Fibroblast of lung (primary cell): ENCODE data around the gene PRKCA. TPM values are rescaled to one million over a fixed set of nuclear protein-coding genes. Genes with fewer than 3 reads are reported as not detected.

Source experiments
- DNase-seq, 2 donors: peaks; one replicate each; pipeline versions ENCODE4 v3.0.0 to v3.0.0-alpha.2; 2010; ENCODE audit warnings: low read depth in 2 of 2
- H2AFZ ChIP-seq: 2 replicates; pipeline ENCODE4 v1.5.1; 2012; ENCODE audit warnings: low read length, control low read depth, inconsistent platforms
- H3K27ac ChIP-seq: 2 replicates; pipeline ENCODE4 v1.5.1; 2011; ENCODE audit warnings: low read length, control low read depth; ENCODE audit not compliant: insufficient read depth
- H3K27me3 ChIP-seq: 2 replicates; pipeline ENCODE4 v1.5.1; 2011; ENCODE audit warnings: mild to moderate bottlenecking, low read length; ENCODE audit not compliant: control insufficient read depth, insufficient read depth
- H3K36me3 ChIP-seq: 2 replicates; pipeline ENCODE4 v1.5.1; 2011; ENCODE audit warnings: low read length; ENCODE audit not compliant: control insufficient read depth, insufficient read depth
- H3K4me1 ChIP-seq: 2 replicates; pipeline ENCODE4 v1.5.1; 2011; ENCODE audit warnings: low read length; ENCODE audit not compliant: control insufficient read depth, insufficient read depth; ENCODE audit errors: extremely low read depth
- H3K4me2 ChIP-seq: 2 replicates; pipeline ENCODE4 v1.5.1; 2011; ENCODE audit warnings: low read length, control low read depth; ENCODE audit not compliant: insufficient read depth; ENCODE audit errors: extremely low read depth
- H3K4me3 ChIP-seq, 4 experiments: fragments of 200-600 bp in 1 of 4; sonication (generic) in 1 of 4; replicated peaks in 1 of 4; 2 replicates each; pipeline ENCODE4 v1.5.1; 2011 to 2016; ENCODE audit warnings: low read length in 4 of 4, low read depth in 3 of 4, mild to moderate bottlenecking in 3 of 4, control low read depth in 2 of 4, inconsistent platforms in 1 of 4, mixed read lengths in 1 of 4; ENCODE audit not compliant: insufficient read depth in 1 of 4; ENCODE audit errors: control extremely low read depth in 1 of 4
- H3K79me2 ChIP-seq: 2 replicates; pipeline ENCODE4 v1.5.1; 2012; ENCODE audit warnings: mild to moderate bottlenecking, low read length, inconsistent platforms; ENCODE audit not compliant: control insufficient read depth, insufficient read depth
- H3K9ac ChIP-seq: 2 replicates; pipeline ENCODE4 v1.5.1; 2011; ENCODE audit warnings: mild to moderate bottlenecking, low read length, control low read depth; ENCODE audit not compliant: insufficient read depth
- H3K9me3 ChIP-seq: 2 replicates; pipeline ENCODE4 v1.5.1; 2012; ENCODE audit warnings: low read depth, low read length; ENCODE audit not compliant: control insufficient read depth, insufficient read depth
- H4K20me1 ChIP-seq: 2 replicates; pipeline ENCODE4 v1.5.1; 2011; ENCODE audit warnings: low read length; ENCODE audit not compliant: control insufficient read depth, insufficient read depth; ENCODE audit errors: extremely low read depth
- EZH2 ChIP-seq: IDR thresholded peaks from 2 replicates; pipeline ENCODE4 v1.5.1; 2012; ENCODE audit warnings: low read length, control low read depth, mild to moderate bottlenecking; ENCODE audit errors: missing control alignments
- polyA plus RNA-seq, 2 donors: library from polyadenylated mRNA; depleted of rRNA in 1 of 2; stranded (reverse) in 1 of 2; unstranded in 1 of 2; fragments of >200 nt; gene quantifications; 2 replicates each; pipeline ENCODE4 v1.2.1, GENCODE V29; 2011 to 2012; ENCODE audit warnings: missing spikeins in 1 of 2
- total RNA-seq: library from RNA; depleted of rRNA; stranded (reverse); fragments of >200 nt; gene quantifications from 2 replicates; pipeline ENCODE4 v1.2.1, GENCODE V29; 2014
- TF ChIP-seq, protein P1 (sequence below), 2 donors: IDR thresholded peaks in 1 of 2; conservative IDR thresholded peaks in 1 of 2; 1 replicate in 1 of 2; 2 replicates in 1 of 2; pipeline ENCODE4 v1.5.1; 2011 to 2012; ENCODE audit warnings: low read length in 2 of 2, control low read depth in 1 of 2, inconsistent platforms in 1 of 2, low read depth in 1 of 2, mild to moderate bottlenecking in 1 of 2

PRKCA gene
- total and polyA plus RNA-seq, 2 donors (not counting 1 experiment from before 2014, with no cell fraction given) = 34.0 to 74.2 TPM

DNA sequence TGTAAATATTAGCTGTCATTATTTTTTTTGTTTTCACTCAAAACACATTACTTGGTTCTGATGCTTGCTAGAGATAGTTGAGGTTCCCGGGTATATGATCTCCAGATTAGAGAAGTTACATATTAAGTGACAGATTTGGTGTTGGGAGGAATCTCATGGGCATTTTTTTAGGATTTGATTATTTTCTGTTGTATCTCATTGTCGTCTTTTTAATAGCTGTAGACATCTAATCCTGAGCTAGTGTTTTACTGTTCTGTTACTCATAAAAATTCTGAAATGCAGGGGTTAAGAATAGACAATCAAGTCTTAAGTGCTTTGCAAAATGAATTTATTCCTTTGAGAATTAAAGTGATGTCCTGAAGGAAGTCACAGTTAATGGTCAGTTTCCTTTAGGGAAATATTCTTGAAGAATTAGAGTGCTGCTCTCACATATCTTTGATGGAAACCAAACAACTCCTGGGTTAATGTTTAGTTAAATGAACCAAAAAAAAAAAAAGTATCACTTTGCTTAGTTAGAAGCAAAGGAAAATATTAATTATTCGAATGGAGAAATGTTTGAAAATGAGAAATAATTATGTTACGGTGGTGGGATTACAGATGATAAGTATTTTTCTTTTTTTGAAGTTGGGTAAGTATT lies 280.8 kb downstream of the PRKCA start:
- no peak overlapping the region for H3K4me3 ChIP-seq
- H4K20me1 ChIP-seq = no peaks in the 10 kb centered on the region
- DNase-seq = no peak
- H3K9ac ChIP-seq = no peak overlapping the region
- no peak for TF ChIP-seq EZH2
- TF ChIP-seq, protein P1, sequence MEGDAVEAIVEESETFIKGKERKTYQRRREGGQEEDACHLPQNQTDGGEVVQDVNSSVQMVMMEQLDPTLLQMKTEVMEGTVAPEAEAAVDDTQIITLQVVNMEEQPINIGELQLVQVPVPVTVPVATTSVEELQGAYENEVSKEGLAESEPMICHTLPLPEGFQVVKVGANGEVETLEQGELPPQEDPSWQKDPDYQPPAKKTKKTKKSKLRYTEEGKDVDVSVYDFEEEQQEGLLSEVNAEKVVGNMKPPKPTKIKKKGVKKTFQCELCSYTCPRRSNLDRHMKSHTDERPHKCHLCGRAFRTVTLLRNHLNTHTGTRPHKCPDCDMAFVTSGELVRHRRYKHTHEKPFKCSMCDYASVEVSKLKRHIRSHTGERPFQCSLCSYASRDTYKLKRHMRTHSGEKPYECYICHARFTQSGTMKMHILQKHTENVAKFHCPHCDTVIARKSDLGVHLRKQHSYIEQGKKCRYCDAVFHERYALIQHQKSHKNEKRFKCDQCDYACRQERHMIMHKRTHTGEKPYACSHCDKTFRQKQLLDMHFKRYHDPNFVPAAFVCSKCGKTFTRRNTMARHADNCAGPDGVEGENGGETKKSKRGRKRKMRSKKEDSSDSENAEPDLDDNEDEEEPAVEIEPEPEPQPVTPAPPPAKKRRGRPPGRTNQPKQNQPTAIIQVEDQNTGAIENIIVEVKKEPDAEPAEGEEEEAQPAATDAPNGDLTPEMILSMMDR (conservative IDR thresholded peaks at IDR 0.05 in 1 of 2, IDR thresholded peaks at IDR 0.05 in 1 of 2; ENCODE audit: low read depth in 1 of 2, low read length in 2 of 2) = no peak
- H3K9me3 ChIP-seq = no peaks in the 10 kb centered on the region
- no peak overlapping the region for H3K27ac ChIP-seq
- no peak overlapping the region for H2AFZ ChIP-seq
- H3K79me2 ChIP-seq = peaks cover 22% of the 10 kb centered on the region
- H3K27me3 ChIP-seq = no peaks in the 10 kb centered on the region
- H3K4me1 ChIP-seq = peaks cover 9% of the 10 kb centered on the region
- H3K4me2 ChIP-seq = no peak overlapping the region
- no peaks in the 10 kb centered on the region for H3K36me3 ChIP-seq

DNA sequence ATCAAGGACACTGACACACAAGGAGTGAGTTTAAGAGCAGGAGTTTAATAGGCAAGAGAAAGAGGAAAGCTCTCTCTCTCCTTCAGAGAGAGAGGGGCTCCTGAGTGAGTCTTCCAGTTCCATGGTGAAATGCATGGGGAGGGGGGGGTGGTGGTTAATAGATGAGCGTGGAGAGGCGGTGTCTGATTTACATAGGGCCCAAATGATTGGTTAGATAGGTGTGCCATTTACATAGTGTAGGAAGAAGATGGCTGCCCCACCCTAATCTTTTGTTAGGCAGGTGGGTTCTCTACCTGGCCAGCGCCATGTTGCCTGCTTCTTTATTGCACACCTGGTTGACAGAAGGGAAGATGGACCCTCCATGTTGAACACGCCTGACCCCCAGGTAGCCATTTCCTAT lies 282.5 kb downstream of the PRKCA start:
- H4K20me1 ChIP-seq = no peaks in the 10 kb centered on the region
- H3K4me3 ChIP-seq = no peak overlapping the region
- H3K9ac ChIP-seq = no peak overlapping the region
- no peaks in the 10 kb centered on the region for H3K9me3 ChIP-seq
- no peak for DNase-seq
- H3K4me2 ChIP-seq = no peak overlapping the region
- H3K27me3 ChIP-seq = no peaks in the 10 kb centered on the region
- H2AFZ ChIP-seq = no peak overlapping the region
- TF ChIP-seq, protein P1 (conservative IDR thresholded peaks at IDR 0.05 in 1 of 2, IDR thresholded peaks at IDR 0.05 in 1 of 2; ENCODE audit: low read depth in 1 of 2, low read length in 2 of 2) = no peak
- no peak for TF ChIP-seq EZH2
- no peak overlapping the region for H3K27ac ChIP-seq
- peaks cover 2% of the 10 kb centered on the region for H3K4me1 ChIP-seq
- no peaks in the 10 kb centered on the region for H3K36me3 ChIP-seq
- peaks cover 22% of the 10 kb centered on the region for H3K79me2 ChIP-seq

DNA sequence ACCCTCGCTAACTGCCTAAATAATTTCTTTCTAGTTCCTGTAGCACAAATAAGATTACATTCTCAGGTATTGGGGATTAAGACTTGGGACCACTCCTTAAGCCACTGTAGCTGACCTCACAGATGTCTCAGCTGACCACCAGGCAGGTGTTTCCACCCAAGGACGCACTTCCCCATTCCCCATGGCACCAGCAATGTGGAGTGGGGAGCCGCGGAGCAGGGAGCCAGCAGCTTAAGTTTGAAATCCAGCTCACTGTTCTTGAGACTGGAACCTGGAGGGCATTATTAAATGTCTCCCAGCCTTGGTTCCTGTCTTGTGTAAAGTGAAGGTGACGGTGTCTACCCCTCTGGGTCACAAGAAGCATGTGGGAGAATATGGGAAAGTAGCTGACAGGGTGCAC lies 283.1 kb downstream of the PRKCA start:
- no peak for TF ChIP-seq EZH2
- TF ChIP-seq, protein P1 (conservative IDR thresholded peaks at IDR 0.05 in 1 of 2, IDR thresholded peaks at IDR 0.05 in 1 of 2; ENCODE audit: low read depth in 1 of 2, low read length in 2 of 2) = no peak
- no peak overlapping the region for H3K27ac ChIP-seq
- H3K36me3 ChIP-seq = no peaks in the 10 kb centered on the region
- H3K4me3 ChIP-seq = no peak overlapping the region
- H3K9ac ChIP-seq = no peak overlapping the region
- H3K79me2 ChIP-seq = peaks cover 23% of the 10 kb centered on the region
- no peak for DNase-seq
- no peaks in the 10 kb centered on the region for H4K20me1 ChIP-seq
- H3K4me1 ChIP-seq = peaks cover 2% of the 10 kb centered on the region
- no peak overlapping the region for H3K4me2 ChIP-seq
- H3K9me3 ChIP-seq = no peaks in the 10 kb centered on the region
- H2AFZ ChIP-seq = no peak overlapping the region
- no peaks in the 10 kb centered on the region for H3K27me3 ChIP-seq
